ENCODE results near the gene EPS8. TPM values are rescaled to one million over a fixed set of nuclear protein-coding genes. Genes with fewer than 3 reads are reported as not detected.

EPS8 gene
- 130 TPM for polyA plus RNA-seq (2013, experiment 1 of 2; ENCODE audit: insufficient read length)
- 126 TPM for polyA plus RNA-seq (2013, experiment 2 of 2; ENCODE audit: insufficient read length)

GRCh38 chr12:15789220-15790171 lies at the start of gene EPS8:
TSS of gene EPS8 (minus strand) at chr12:15789388. CDS start at chr12:15682951, 106,437 bp downstream.
- peak; percentile 93 for DNase-seq

GRCh38 chr12:15837141-15837790 lies 48.1 kb upstream of the EPS8 start:
- DNase-seq, result peak; percentile 84

DNA sequence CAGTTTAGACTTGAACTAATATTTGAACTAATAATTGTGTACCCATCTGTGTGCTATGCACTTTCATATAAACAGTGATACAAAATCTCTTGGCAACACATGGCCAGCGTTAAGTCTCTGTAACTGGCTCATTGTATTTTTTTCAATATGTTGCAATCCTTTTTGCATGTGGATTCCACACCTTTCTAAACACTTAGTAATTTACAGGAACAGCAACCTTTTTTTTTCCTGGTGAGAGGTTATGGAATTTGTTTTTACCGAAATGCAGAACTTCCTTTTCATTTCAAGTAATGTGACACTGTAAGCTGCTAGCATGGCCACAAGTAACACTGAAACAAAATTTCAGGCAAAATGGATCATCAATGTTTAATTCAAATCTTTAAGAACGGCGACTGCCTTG lies 45.4 kb upstream of the EPS8 start:
- no peak for DNase-seq

- peak; percentile 74 for DNase-seq
Measured at GRCh38 chr12:15831315-15831978, 42.3 kb upstream of the EPS8 start.

DNA sequence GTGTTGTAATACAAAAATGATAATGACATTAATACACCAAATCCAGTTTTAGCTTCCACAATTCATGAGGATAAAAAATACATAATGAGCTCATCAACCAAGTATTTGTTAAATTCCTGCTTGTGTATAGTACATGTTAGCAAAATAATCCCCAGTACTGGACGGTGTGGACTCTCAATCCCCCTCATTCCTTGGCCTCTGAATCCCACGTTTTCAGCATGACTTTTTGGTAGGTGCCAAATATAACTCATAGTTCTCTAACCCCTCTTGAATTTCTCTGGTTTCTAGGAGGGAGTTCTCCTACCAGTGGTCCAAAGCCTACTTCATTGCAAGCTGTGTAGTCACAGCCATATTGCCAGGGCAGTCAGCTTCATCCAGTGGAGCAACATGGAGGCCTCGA lies 41.4 kb upstream of the EPS8 start:
- peak; percentile 96 for DNase-seq

DNA sequence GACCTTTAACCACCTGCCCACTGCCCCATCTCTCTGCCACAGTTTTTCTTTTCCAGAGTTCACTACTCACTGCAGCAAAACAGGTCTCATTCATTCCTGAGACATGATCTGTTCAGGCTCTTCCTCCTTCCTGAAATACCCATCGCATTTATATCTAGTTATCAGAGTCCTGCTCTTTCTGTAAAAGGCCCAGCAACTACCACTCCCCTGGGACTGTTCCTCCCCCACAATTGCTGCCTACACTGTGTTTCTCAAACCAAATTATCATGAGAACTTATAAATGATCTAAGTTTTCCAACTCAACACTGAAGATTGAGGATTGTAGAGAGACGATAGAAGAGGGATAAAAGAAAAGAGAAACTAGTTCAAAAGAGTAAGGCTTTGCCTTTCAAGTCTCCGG lies 40.8 kb upstream of the EPS8 start:
- peak; percentile 86 for DNase-seq

DNA sequence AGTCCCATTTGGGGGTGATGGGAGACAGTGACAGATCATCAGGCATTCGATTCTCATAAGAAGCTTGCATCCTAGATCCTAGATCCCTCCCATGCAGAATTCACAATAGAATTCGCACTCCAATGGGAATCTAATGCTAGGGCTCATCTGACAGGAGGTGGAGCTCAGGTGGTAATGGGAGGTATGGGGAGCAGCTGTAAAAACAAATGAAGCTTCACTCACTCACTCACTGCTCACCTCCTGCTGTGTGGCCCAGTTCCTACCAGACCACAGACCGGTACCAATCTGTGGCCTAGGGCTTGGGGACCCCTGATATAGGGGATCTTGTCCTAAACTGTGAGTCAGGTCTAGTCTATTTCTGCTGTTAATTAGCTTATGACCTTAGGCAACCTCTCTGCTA lies 40.1 kb upstream of the EPS8 start:
- no peak for DNase-seq

DNA sequence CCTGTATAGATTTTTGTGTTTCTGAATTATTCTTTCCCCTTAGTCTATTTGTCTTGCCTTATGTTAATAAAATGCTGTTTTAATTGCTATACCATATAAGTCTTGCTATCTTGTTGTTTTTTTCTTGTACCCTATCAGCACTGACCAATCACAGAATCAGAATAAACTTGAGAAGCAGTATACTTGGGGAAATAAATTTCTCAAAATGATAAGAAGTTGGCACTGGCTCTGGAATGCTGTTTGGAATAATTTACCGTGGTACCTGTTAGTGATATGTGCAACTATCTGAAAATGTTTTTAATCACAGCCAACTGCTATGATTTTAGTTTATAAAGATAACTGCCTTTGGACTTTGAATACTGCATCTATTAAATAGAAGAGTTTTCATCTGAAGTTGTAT lies 37.9 kb upstream of the EPS8 start:
- no peak for DNase-seq

- DNase-seq, result no peak
Measured at GRCh38 chr12:15824516-15824915, 35.3 kb upstream of the EPS8 start.

- DNase-seq, result no peak
Measured at GRCh38 chr12:15823360-15824128, 34.4 kb upstream of the EPS8 start.

GRCh38 chr12:15819644-15820437 lies 30.7 kb upstream of the EPS8 start:
- DNase-seq, result no peak

DNA sequence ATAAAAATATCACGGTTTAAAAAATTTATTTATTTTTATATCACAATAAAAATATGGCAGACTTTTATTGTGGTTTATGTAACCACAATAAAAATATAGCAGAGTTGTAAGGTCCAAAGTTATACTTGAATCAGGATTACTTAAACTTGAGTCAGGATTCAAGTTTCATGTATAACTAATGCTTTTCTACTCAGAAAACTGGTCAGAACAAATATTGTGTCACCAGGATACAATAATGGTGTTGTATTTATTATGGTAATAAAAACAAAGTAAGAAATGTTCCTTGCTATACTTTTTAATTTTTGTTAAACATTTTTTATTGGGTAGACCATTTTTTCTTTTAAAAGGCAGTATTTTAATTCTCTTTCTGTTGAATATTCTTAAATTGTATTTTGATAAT lies 29.2 kb upstream of the EPS8 start:
- DNase-seq, result no peak

GRCh38 chr12:15815730-15816129 lies 26.5 kb upstream of the EPS8 start:
- DNase-seq, result no peak

DNA sequence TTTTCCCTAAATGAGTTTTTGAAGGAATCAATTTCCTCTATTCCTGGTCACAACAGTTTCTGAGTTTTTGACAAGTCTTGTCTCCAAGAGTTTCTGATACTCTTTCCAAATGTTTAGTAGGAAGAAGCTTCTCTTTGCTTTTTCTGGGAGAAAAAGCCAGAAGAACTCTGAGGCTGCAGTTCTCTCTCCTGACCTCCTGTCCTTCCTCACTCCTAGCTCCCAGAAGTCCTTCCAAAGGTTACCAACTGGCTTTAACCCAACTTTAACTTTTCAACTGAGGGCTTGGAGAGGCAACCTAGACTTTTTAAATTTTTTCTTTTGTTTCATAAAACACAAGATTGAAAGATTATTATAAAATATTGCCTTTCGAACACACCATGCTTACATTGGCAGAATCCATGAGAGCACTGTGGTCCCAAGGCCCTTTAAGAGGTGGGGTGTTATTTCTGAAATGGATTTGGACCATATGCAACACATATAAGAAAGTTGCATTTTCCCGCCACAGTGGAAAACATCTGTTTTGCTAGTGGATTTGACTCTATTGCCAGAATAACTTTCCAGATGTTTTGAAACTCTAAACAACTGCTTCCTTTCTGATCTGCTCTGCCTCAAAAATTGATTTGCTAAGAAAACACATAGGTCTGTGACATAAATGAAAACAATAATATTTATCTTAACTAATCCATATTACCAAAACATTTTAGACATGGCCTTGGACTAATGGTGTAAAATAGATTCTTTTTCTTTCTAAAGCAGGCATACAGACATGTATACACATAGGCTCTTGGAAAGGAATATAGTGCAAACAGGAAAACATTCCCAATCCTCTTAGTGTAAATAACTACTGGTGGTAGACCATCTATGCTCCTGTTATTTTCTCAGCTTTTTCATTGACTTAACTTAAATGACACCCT lies 22.3 kb upstream of the EPS8 start:
- no peak for DNase-seq

GRCh38 chr12:15808652-15809051 lies 19.5 kb upstream of the EPS8 start:
- DNase-seq, result peak; percentile 64

DNA sequence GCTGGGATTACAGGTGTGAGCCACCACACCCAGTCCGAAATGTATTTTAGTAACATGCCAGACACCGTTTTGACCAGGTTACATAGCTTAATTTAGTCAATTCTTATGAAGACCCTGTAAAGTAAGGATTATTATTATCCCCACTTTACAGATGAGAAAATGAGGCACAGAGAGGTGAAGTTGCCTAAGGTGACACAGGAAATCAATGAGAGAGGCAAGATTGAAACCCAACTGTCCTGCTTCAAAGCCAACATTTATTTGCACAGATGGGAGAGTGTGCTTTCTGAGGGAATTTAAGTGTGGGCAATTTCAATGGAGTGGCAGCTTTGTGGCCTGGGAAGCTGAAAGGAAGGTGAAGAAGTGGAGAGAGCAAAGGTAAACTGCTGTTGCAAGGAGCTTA lies 19.1 kb upstream of the EPS8 start:
- DNase-seq, result no peak

DNA sequence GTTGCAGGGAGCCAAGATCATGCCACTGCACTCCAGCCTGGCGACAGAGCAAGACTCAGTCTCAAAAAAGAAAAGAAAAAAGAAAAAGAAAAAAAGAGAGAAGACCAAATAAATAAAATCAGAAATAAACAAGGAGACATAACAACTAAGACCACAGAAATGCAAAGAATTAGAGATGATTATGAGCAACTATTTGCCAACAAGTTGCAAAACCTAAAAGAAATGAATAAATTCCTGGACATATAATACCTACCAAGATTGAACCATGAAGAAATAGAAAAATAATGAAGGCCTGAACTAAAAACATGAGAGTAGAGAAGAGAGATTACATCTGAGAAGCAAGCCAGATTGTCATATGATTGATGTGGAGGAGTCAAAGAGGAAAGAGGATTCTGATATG lies 17.6 kb upstream of the EPS8 start:
- DNase-seq, result no peak

DNA sequence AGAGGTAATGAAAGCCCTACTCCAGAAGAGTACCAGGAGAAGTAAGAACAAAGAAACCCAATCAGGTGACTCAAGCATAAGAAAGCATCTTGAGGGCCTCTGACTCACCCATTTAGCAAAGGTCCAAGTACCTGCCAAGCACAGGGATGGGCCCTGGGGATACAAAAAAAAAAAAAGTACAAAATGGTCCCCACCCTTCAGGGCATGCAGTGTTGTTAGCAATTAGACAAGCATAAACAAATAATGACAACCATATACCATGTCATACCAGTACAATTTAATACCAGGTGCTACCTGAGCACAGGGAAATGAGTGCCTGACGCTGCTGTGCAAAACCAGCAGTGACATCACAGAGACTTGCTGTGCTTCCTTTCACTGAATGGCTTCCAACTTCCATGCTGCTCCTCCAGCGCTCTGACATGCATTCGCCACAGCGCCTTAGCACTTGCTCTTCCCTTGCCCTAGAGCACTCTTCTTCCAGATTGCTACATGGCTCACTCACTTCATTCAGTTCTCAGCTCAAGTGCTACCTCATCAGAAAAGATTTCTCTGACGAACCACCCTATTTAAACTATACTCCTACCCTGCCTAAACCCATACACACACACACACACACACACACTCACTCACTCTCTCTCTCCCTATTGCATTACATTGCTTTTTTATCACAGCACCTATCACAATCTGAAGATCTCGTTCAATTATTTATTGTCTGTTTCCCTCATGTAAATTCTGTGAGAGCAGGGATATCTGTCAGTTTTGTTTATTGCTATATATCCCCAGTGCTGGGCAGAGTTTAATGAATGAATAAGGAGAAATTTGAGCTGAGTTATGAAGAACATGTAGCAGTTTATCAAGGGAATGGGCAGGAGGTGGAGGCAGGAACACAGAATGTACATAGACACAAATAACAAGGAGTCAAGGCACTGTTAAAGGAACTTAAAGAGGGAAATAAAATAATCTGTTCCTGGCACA lies 12.9 kb upstream of the EPS8 start:
- DNase-seq, result no peak

- no peak for DNase-seq
Measured at GRCh38 chr12:15800278-15800677, 11.1 kb upstream of the EPS8 start.
